ENCODE data around the gene GAGE12J.
"Not testable (repeated sequence)": the region's sequence is repeated elsewhere in the genome, so short reads cannot be mapped to it uniquely, and the experiment has no call there.

The GAGE12J gene

GRCh38 chrX:49344496-49345175 is 22.8 kb downstream of the GAGE12J start:
- POLR2A ChIA-PET; H3K4me3 ChIP-seq (ENCODE audit: low read depth, low read length); DNase-seq (ENCODE audit: low read depth, low spot score); CTCF ChIA-PET: not testable (repeated sequence)

- POLR2A ChIA-PET; CTCF ChIA-PET; DNase-seq (ENCODE audit: low read depth, low spot score); H3K4me3 ChIP-seq (ENCODE audit: low read depth, low read length): not testable (repeated sequence)
Observed at GRCh38 chrX:49345402-49345801, 23.6 kb downstream of the GAGE12J start.

GRCh38 chrX:49346150-49346549 is 24.3 kb downstream of the GAGE12J start:
- DNase-seq (ENCODE audit: low read depth, low spot score); H3K4me3 ChIP-seq (ENCODE audit: low read depth, low read length); POLR2A ChIA-PET; CTCF ChIA-PET: not testable (repeated sequence)
